Neuronal stem cell (in vitro differentiated cells): Measurements from ENCODE around the gene ELMO1.

ENCODE experiments used
- DNase-seq: peaks from one replicate; pipeline ENCODE4 v3.0.0-alpha.2; 2013; ENCODE audit warnings: low spot score
- H2AFZ ChIP-seq: one replicate; pipeline ENCODE4 v1.6.1; 2013; ENCODE audit warnings: mild to moderate bottlenecking, low read length, inconsistent platforms
- H2AK5ac ChIP-seq: 2 replicates; pipeline ENCODE4 v1.6.1; 2013; ENCODE audit warnings: low read depth, mild to moderate bottlenecking, inconsistent platforms, low read length, moderate library complexity, mixed read lengths
- H2BK120ac ChIP-seq: 2 replicates; pipeline ENCODE4 v1.6.1; 2013; ENCODE audit warnings: low read depth, mild to moderate bottlenecking, inconsistent platforms, low read length, moderate library complexity, mixed read lengths
- H2BK12ac ChIP-seq: one replicate; pipeline ENCODE4 v1.6.1; 2013; ENCODE audit warnings: low read length, inconsistent platforms
- H2BK15ac ChIP-seq: 2 replicates; pipeline ENCODE4 v1.6.1; 2013; ENCODE audit warnings: mild to moderate bottlenecking, low read length, inconsistent platforms, mixed read lengths
- H2BK5ac ChIP-seq: one replicate; pipeline ENCODE4 v1.6.1; 2013; ENCODE audit warnings: inconsistent platforms, mild to moderate bottlenecking, low read length, moderate library complexity
- H3K14ac ChIP-seq: one replicate; pipeline ENCODE4 v1.6.1; 2013; ENCODE audit warnings: low read length, inconsistent platforms
- H3K18ac ChIP-seq: 2 replicates; pipeline ENCODE4 v1.6.1; 2013; ENCODE audit warnings: low read length, inconsistent platforms
- H3K23ac ChIP-seq: 2 replicates; pipeline ENCODE4 v1.6.1; 2013; ENCODE audit warnings: low read depth, mild to moderate bottlenecking, mixed read lengths, low read length, inconsistent platforms; ENCODE audit not compliant: poor library complexity
- H3K27ac ChIP-seq: replicated peaks from 3 replicates; pipeline ENCODE4 v1.5.1; 2013; ENCODE audit warnings: low read length, inconsistent platforms
- H3K27me3 ChIP-seq, 3 experiments: 2 replicates each; pipeline ENCODE4 v1.6.1; 2013; ENCODE audit warnings: low read length in 3 of 3, mild to moderate bottlenecking in 2 of 3, inconsistent platforms in 1 of 3, low read depth in 1 of 3, mixed read lengths in 1 of 3, moderate library complexity in 1 of 3; ENCODE audit not compliant: control insufficient read depth in 3 of 3, insufficient read depth in 3 of 3
- H3K36me3 ChIP-seq, 2 donors: replicated peaks in 1 of 2; 2 replicates each; pipeline ENCODE4 v1.6.1; 2013; ENCODE audit warnings: low read length in 2 of 2; ENCODE audit not compliant: control insufficient read depth in 2 of 2, insufficient read depth in 2 of 2
- H3K4ac ChIP-seq: 2 replicates; pipeline ENCODE4 v1.6.1; 2013; ENCODE audit warnings: inconsistent platforms, mild to moderate bottlenecking, low read length, moderate library complexity
- H3K4me1 ChIP-seq, 2 donors: 1 replicate in 1 of 2; 2 replicates in 1 of 2; pipeline ENCODE4 v1.6.1; 2013; ENCODE audit warnings: low read length in 2 of 2, low read depth in 1 of 2; ENCODE audit not compliant: control insufficient read depth in 2 of 2, insufficient read depth in 1 of 2
- H3K4me2 ChIP-seq: one replicate; pipeline ENCODE4 v1.6.1; 2013; ENCODE audit warnings: mild to moderate bottlenecking, low read length, inconsistent platforms; ENCODE audit not compliant: insufficient read depth, poor library complexity, severe bottlenecking
- H3K4me3 ChIP-seq, 2 donors: 2 replicates each; pipeline ENCODE4 v1.5.1; 2013; ENCODE audit warnings: low read length in 2 of 2, mild to moderate bottlenecking in 2 of 2, inconsistent platforms in 1 of 2, moderate library complexity in 1 of 2
- H3K79me1 ChIP-seq: one replicate; pipeline ENCODE4 v1.6.1; 2013; ENCODE audit warnings: low read depth, mild to moderate bottlenecking, inconsistent platforms, low read length, moderate library complexity
- H3K9ac ChIP-seq: one replicate; pipeline ENCODE4 v1.6.1; 2013; ENCODE audit warnings: mild to moderate bottlenecking, low read depth, low read length, inconsistent platforms; ENCODE audit not compliant: poor library complexity
- H3K9me3 ChIP-seq, 2 donors: replicated peaks in 1 of 2; 2 replicates each; pipeline versions ENCODE3 to v1.6.1; 2013; ENCODE audit warnings: low read length in 2 of 2, mild to moderate bottlenecking in 2 of 2, inconsistent platforms in 1 of 2, low read depth in 1 of 2, mixed read lengths in 1 of 2, moderate library complexity in 1 of 2; ENCODE audit not compliant: control insufficient read depth in 2 of 2, insufficient read depth in 1 of 2
- H4K8ac ChIP-seq: one replicate; pipeline ENCODE4 v1.6.1; 2013; ENCODE audit warnings: low read depth, mild to moderate bottlenecking, inconsistent platforms, low read length, moderate library complexity
- H4K91ac ChIP-seq: one replicate; pipeline ENCODE4 v1.6.1; 2013; ENCODE audit warnings: low read length, low read depth, mild to moderate bottlenecking, inconsistent platforms; ENCODE audit not compliant: poor library complexity
- WGBS, 2 donors: extraction: QIAGEN DNeasy Blood & Tissue Kit; methylation state at CpG; one replicate each; pipeline ENCODE4 v1.1.7; 2013; ENCODE audit warnings: missing lambda C conversion rate in 2 of 2, mixed read lengths in 1 of 2; ENCODE audit not compliant: insufficient read length in 2 of 2, insufficient replicate concordance in 1 of 2; ENCODE audit errors: extremely low coverage in 2 of 2; 5-methylcytosine and 5-hydroxymethylcytosine counted together

ELMO1 gene

DNA sequence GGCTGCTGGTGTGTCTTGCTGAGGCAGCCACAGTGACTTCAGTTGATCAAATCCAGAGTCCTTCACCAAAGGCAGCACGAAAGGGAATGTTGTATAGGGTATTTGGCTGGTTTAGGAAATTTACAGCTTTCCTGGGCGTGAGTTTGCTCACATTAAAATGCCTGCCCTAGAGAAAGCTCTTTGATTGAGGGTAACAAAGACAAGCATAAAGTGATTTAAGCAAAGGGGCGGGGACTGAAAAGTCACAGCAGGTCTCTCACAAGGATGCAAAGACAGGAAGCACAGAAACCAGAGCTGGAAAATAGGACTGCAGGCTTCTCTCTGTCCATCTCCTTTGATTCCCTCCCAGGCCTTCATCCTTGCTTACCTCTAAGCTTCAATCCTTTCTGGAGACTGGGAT lies 139.2 kb downstream of the ELMO1 start:
- no peak overlapping the region for H3K9ac ChIP-seq
- H4K91ac ChIP-seq = no peak overlapping the region
- no peak for DNase-seq
- no peak overlapping the region for H2AFZ ChIP-seq
- no peak overlapping the region for H3K27ac ChIP-seq
- peaks cover 0 to 10% of the 10 kb centered on the region in 2 donors for H3K9me3 ChIP-seq
- H4K8ac ChIP-seq = no peak overlapping the region
- H2AK5ac ChIP-seq = no peak overlapping the region
- no CpG with 5 or more reads among the region's 3 CpGs for WGBS, 2 donors
- no peak overlapping the region for H3K4ac ChIP-seq
- no peak overlapping the region for H3K23ac ChIP-seq
- no peak overlapping the region for H3K4me2 ChIP-seq
- H3K4me3 ChIP-seq = no peak overlapping the region
- H3K36me3 ChIP-seq = no peaks in the 10 kb centered on the region
- H3K79me1 ChIP-seq = no peaks in the 10 kb centered on the region
- no peak overlapping the region for H2BK5ac ChIP-seq
- no peaks in the 10 kb centered on the region for H3K27me3 ChIP-seq
- no peak overlapping the region for H2BK15ac ChIP-seq
- no peak overlapping the region for H2BK12ac ChIP-seq
- H3K4me1 ChIP-seq = peaks cover 4 to 5% of the 10 kb centered on the region in 2 donors
- no peak overlapping the region for H2BK120ac ChIP-seq
- H3K14ac ChIP-seq = no peak overlapping the region
- no peak overlapping the region for H3K18ac ChIP-seq

DNA sequence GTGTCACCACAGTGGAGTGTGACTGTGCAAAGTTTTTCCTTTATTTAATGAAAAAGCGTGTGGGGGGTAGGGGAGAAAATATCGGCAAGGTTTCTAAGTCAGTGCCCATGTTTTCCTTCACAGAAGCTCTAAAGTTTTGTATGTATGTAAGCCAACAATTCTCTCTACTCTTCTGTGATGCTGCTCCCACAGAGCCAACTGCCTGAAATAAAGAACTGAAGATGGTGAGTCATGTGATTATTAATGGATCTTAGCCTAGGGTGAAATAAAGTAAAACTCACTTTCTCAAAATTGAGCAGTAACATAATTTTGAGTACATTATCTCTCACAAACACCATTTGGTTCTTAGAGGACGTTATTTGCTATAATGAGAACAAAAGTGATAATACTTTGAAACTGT lies 143.7 kb downstream of the ELMO1 start:
- Histone ChIP-seq H2AFZ (no peak overlapping the region), H3K23ac (no peak overlapping the region), H4K8ac (no peak overlapping the region), H3K4me3 (no peak overlapping the region), H3K79me1 (no peaks in the 10 kb centered on the region), H3K18ac (no peak overlapping the region), H4K91ac (no peak overlapping the region), H3K27me3 (no peaks in the 10 kb centered on the region), H3K4ac (no peak overlapping the region), H2BK12ac (no peak overlapping the region), H3K4me1 (peaks cover 4 to 5% of the 10 kb centered on the region in 2 donors), H3K27ac (no peak overlapping the region), H3K9me3 (peaks cover 2 to 5% of the 10 kb centered on the region in 2 donors), H2AK5ac (no peak overlapping the region), H3K14ac (no peak overlapping the region), H3K36me3 (no peaks in the 10 kb centered on the region), H2BK15ac (no peak overlapping the region), H2BK5ac (no peak overlapping the region), H3K4me2 (no peak overlapping the region), H3K9ac (no peak overlapping the region), H2BK120ac (no peak overlapping the region)
- no CpG with 5 or more reads among the region's 3 CpGs for WGBS, 2 donors
- no peak for DNase-seq

GRCh38 chr7:37297546-37297945 lies 151.1 kb downstream of the ELMO1 start:
- H2BK12ac ChIP-seq = no peak overlapping the region
- H3K4me1 ChIP-seq = no peaks in the 10 kb centered on the region
- no peaks in the 10 kb centered on the region for H3K36me3 ChIP-seq
- no peak overlapping the region for H2BK120ac ChIP-seq
- H3K14ac ChIP-seq = no peak overlapping the region
- H3K9me3 ChIP-seq = peaks cover 0 to 2% of the 10 kb centered on the region in 2 donors
- no peak overlapping the region for H2BK15ac ChIP-seq
- no peak overlapping the region for H3K9ac ChIP-seq
- H2AFZ ChIP-seq = no peak overlapping the region
- no peak overlapping the region for H3K4me2 ChIP-seq
- no peak overlapping the region for H3K4ac ChIP-seq
- no peak for DNase-seq
- H3K23ac ChIP-seq = no peak overlapping the region
- H2BK5ac ChIP-seq = no peak overlapping the region
- H4K91ac ChIP-seq = no peak overlapping the region
- no peak overlapping the region for H2AK5ac ChIP-seq
- no peaks in the 10 kb centered on the region for H3K27me3 ChIP-seq
- H3K18ac ChIP-seq = no peak overlapping the region
- H4K8ac ChIP-seq = no peak overlapping the region
- H3K27ac ChIP-seq = no peak overlapping the region
- no peak overlapping the region for H3K4me3 ChIP-seq
- H3K79me1 ChIP-seq = no peaks in the 10 kb centered on the region

GRCh38 chr7:37295401-37295800 lies 153.3 kb downstream of the ELMO1 start:
- H2BK15ac ChIP-seq = no peak overlapping the region
- DNase-seq = no peak
- no peak overlapping the region for H3K23ac ChIP-seq
- H4K91ac ChIP-seq = no peak overlapping the region
- H3K4me3 ChIP-seq = no peak overlapping the region
- H3K18ac ChIP-seq = no peak overlapping the region
- no peak overlapping the region for H3K14ac ChIP-seq
- H3K4me1 ChIP-seq = no peaks in the 10 kb centered on the region
- no peak overlapping the region for H3K27ac ChIP-seq
- no peak overlapping the region for H3K4me2 ChIP-seq
- no peaks in the 10 kb centered on the region for H3K9me3 ChIP-seq
- H4K8ac ChIP-seq = no peak overlapping the region
- H3K79me1 ChIP-seq = no peaks in the 10 kb centered on the region
- no peak overlapping the region for H3K4ac ChIP-seq
- H3K36me3 ChIP-seq = no peaks in the 10 kb centered on the region
- no peak overlapping the region for H2AFZ ChIP-seq
- no peak overlapping the region for H3K9ac ChIP-seq
- no peaks in the 10 kb centered on the region for H3K27me3 ChIP-seq
- no peak overlapping the region for H2BK120ac ChIP-seq
- H2BK5ac ChIP-seq = no peak overlapping the region
- no peak overlapping the region for H2AK5ac ChIP-seq
- H2BK12ac ChIP-seq = no peak overlapping the region
- WGBS, 2 donors = no CpG with 5 or more reads among the region's 1 CpG
